HCT116 (cell line): Measurements from ENCODE around the gene CDH13. TPM values are rescaled to one million over a fixed set of nuclear protein-coding genes. Genes with fewer than 3 reads are reported as not detected.

Experiments used
- ATAC-seq: fragments of 200-7000 bp; cut with Tn5 transposase; 2 replicates; pipeline ENCODE4 v1.9.1; 2020; ENCODE audit warnings: mild to moderate bottlenecking, moderate library complexity
- BruUV-seq: library from RNA; stranded (reverse); fragments of 400-500 nt; replicated peaks from 2 replicates; lab custom pipeline; 2021; lab: Mats Ljungman, UMichigan
- CTCF ChIA-PET: fragments of 300-600 bp; sonication (Branson Sonifier 250); formaldehyde crosslinking; loops from one replicate; lab custom pipeline; 2021; ENCODE audit warnings: antibody characterized with exemption; lab: Charles Lee
- POLR2A ChIA-PET: fragments of 300-600, 350-600 bp; sonication (Branson Sonifier 250); formaldehyde crosslinking; loops from one replicate; lab custom pipeline; 2021; ENCODE audit warnings: antibody characterized with exemption; lab: Charles Lee
- RAD21 ChIA-PET, 2 experiments: fragments of 300-600 bp; sonication (Branson Sonifier 250); formaldehyde crosslinking; loops; one replicate each; lab custom pipeline; 2023; ENCODE audit warnings: low total read pairs in 2 of 2; ENCODE audit not compliant: uncharacterized antibody in 2 of 2, unreplicated experiment in 2 of 2, low non-redundant PET in 1 of 2; lab: Charles Lee
- DNase-seq: peaks from one replicate; pipeline ENCODE4 v3.0.0-alpha.2; 2010; ENCODE audit warnings: low read depth, low spot score
- H2AFZ ChIP-seq: fragments of 200-600 bp; shearing (Covaris generic), sonication (generic); 2 replicates; pipeline ENCODE4 v1.6.1; 2017; ENCODE audit warnings: low read depth, mixed run types, mixed read lengths, antibody characterized with exemption, low read length; ENCODE audit not compliant: poor library complexity, severe bottlenecking
- H3K27ac ChIP-seq: 2 replicates; pipeline ENCODE4 v1.5.1; 2012; ENCODE audit warnings: low read depth, low read length
- H3K27me3 ChIP-seq: fragments of 200-600 bp; sonication (generic); 2 replicates; pipeline ENCODE4 v1.6.1; 2016; ENCODE audit warnings: mixed run types, low read length, mixed read lengths; ENCODE audit not compliant: insufficient read depth
- H3K36me3 ChIP-seq, 2 experiments: fragments of 200-500 bp in 1 of 2; fragments of 200-600 bp in 1 of 2; sonication (Bioruptor generic) in 1 of 2; sonication (generic) in 1 of 2; 2 replicates each; pipeline versions ENCODE4 v1.5.1 to v1.6.1; 2014 to 2016; ENCODE audit warnings: low read length in 2 of 2, inconsistent platforms in 1 of 2, mixed read lengths in 1 of 2, mixed run types in 1 of 2; ENCODE audit not compliant: insufficient read depth in 2 of 2, control insufficient read depth in 1 of 2
- H3K4me1 ChIP-seq, 2 experiments: fragments of 200-600 bp in 1 of 2; sonication (generic) in 1 of 2; 2 replicates each; pipeline versions ENCODE4 v1.5.1 to v1.6.1; 2012 to 2017; ENCODE audit warnings: low read length in 2 of 2, inconsistent platforms in 1 of 2, mild to moderate bottlenecking in 1 of 2, mixed read lengths in 1 of 2, mixed run types in 1 of 2, moderate library complexity in 1 of 2; ENCODE audit not compliant: insufficient read depth in 2 of 2, control insufficient read depth in 1 of 2
- H3K4me2 ChIP-seq: fragments of 200-600 bp; sonication (generic); 2 replicates; pipeline ENCODE4 v1.6.1; 2017; ENCODE audit warnings: mixed run types, low read length, mixed read lengths
- H3K4me3 ChIP-seq, 2 experiments: fragments of 200-600 bp in 1 of 2; sonication (generic) in 1 of 2; replicated peaks in 1 of 2; 2 replicates each; pipeline ENCODE4 v1.5.1; 2011 to 2016; ENCODE audit warnings: low read length in 2 of 2, control low read depth in 1 of 2, low read depth in 1 of 2, mild to moderate bottlenecking in 1 of 2, mixed read lengths in 1 of 2, mixed run types in 1 of 2
- H3K79me2 ChIP-seq: fragments of 200-600 bp; sonication (generic); 2 replicates; pipeline ENCODE4 v1.6.1; 2017; ENCODE audit warnings: mild to moderate bottlenecking, mixed run types, low read length, moderate library complexity, mixed read lengths; ENCODE audit not compliant: insufficient read depth
- H3K9ac ChIP-seq: fragments of 200-600 bp; sonication (generic); 2 replicates; pipeline ENCODE4 v1.6.1; 2016; ENCODE audit warnings: low read length, mixed read lengths
- H3K9me2 ChIP-seq: fragments of 200-600 bp; sonication (generic), shearing (Covaris generic); 2 replicates; pipeline ENCODE4 v1.6.1; 2017; ENCODE audit warnings: mixed run types, mild to moderate bottlenecking, moderate library complexity; ENCODE audit not compliant: insufficient read depth
- H3K9me3 ChIP-seq, 2 experiments: fragments of 200-500 bp in 1 of 2; fragments of 200-600 bp in 1 of 2; sonication (Bioruptor generic) in 1 of 2; sonication (generic) in 1 of 2; 2 replicates each; pipeline ENCODE4 v1.6.1; 2014 to 2017; ENCODE audit warnings: low read length in 2 of 2, mixed read lengths in 2 of 2, inconsistent platforms in 1 of 2, low read depth in 1 of 2, mild to moderate bottlenecking in 1 of 2, mixed run types in 1 of 2, moderate library complexity in 1 of 2; ENCODE audit not compliant: control insufficient read depth in 1 of 2, insufficient read depth in 1 of 2
- H4K20me1 ChIP-seq: fragments of 200-600 bp; sonication (generic), shearing (Covaris generic); 2 replicates; pipeline ENCODE4 v1.6.1; 2017; ENCODE audit warnings: mixed run types, mild to moderate bottlenecking, moderate library complexity; ENCODE audit not compliant: insufficient read depth
- CBX3 ChIP-seq: IDR thresholded peaks from 2 replicates; pipeline ENCODE4 v1.6.1; 2012; ENCODE audit warnings: low read depth
- EGR1 ChIP-seq: IDR thresholded peaks from 2 replicates; pipeline ENCODE4 v1.6.1; 2012; ENCODE audit warnings: low read depth
- ELF1 ChIP-seq: IDR thresholded peaks from 2 replicates; pipeline ENCODE4 v1.6.1; 2012; ENCODE audit warnings: low read depth, borderline replicate concordance
- EZH2 ChIP-seq: fragments of 200-600 bp; sonication (generic); IDR thresholded peaks from 2 replicates; pipeline ENCODE4 v1.6.1; 2017; ENCODE audit warnings: antibody characterized with exemption, mixed run types
- EZH2phosphoT487 ChIP-seq: fragments of 200-600 bp; IDR thresholded peaks from 2 replicates; pipeline ENCODE4 v1.6.1; 2018; ENCODE audit warnings: antibody characterized with exemption, borderline replicate concordance
- FOSL1 ChIP-seq: IDR thresholded peaks from 2 replicates; pipeline ENCODE4 v1.6.1; 2012; ENCODE audit warnings: low read depth
- JUND ChIP-seq: IDR thresholded peaks from 2 replicates; pipeline ENCODE4 v1.6.1; 2012
- POLR2A ChIP-seq: IDR thresholded peaks from 2 replicates; pipeline ENCODE4 v1.7.0; 2011; ENCODE audit warnings: borderline replicate concordance; ENCODE audit not compliant: insufficient read depth, insufficient read length; ENCODE audit errors: extremely low read depth
- POLR2AphosphoS5 ChIP-seq: IDR thresholded peaks from 2 replicates; pipeline ENCODE4 v1.6.1; 2011; ENCODE audit warnings: mild to moderate bottlenecking, low read depth, low read length, moderate library complexity
- REST ChIP-seq: IDR thresholded peaks from 2 replicates; pipeline ENCODE4 v1.6.1; 2012; ENCODE audit warnings: low read depth
- SIN3A ChIP-seq: IDR thresholded peaks from 2 replicates; pipeline ENCODE4 v1.6.1; 2012; ENCODE audit warnings: low read depth
- SP1 ChIP-seq: IDR thresholded peaks from 2 replicates; pipeline ENCODE4 v1.6.1; 2012; ENCODE audit warnings: low read depth
- SRF ChIP-seq: IDR thresholded peaks from 2 replicates; pipeline ENCODE4 v1.6.1; 2012; ENCODE audit warnings: low read depth
- TCF7L2 ChIP-seq: IDR thresholded peaks from 2 replicates; pipeline ENCODE4 v1.7.0; 2011; ENCODE audit warnings: borderline replicate concordance, inconsistent platforms; ENCODE audit not compliant: insufficient read depth, insufficient read length; ENCODE audit errors: extremely low read depth
- YY1 ChIP-seq: IDR thresholded peaks from 2 replicates; pipeline ENCODE4 v1.6.1; 2011; ENCODE audit warnings: low read length, low read depth, moderate library complexity, mild to moderate bottlenecking; ENCODE audit not compliant: insufficient replicate concordance; ENCODE audit errors: extremely low read depth
- ZBTB33 ChIP-seq: IDR thresholded peaks from 2 replicates; pipeline ENCODE4 v1.6.1; 2011; ENCODE audit warnings: mild to moderate bottlenecking, low read length, moderate library complexity; ENCODE audit not compliant: insufficient replicate concordance; ENCODE audit errors: extremely low read depth
- ZFX ChIP-seq: fragments of 450-650 bp; IDR thresholded peaks from 2 replicates; pipeline ENCODE4 v1.6.1; 2017
- ZNF274 ChIP-seq: fragments of 200-500 bp; sonication (Bioruptor generic); IDR thresholded peaks from 2 replicates; pipeline ENCODE4 v1.6.1; 2014; ENCODE audit warnings: mild to moderate bottlenecking, low read depth, low read length, inconsistent platforms
- intact Hi-C: fragments of 100-400 bp; cut with micrococcal nuclease; formaldehyde crosslinking; loops from 2 replicates; pipeline ENCODE4 v1.10.0; 2022
- total RNA-seq: library from RNA; stranded (reverse); gene quantifications from one replicate; pipeline ENCODE4 v1.2.1, GENCODE V29; 2021; ENCODE audit not compliant: unreplicated experiment
- TF ChIP-seq, protein P1 (sequence below): IDR thresholded peaks from 2 replicates; pipeline ENCODE4 v1.6.1; 2012
- TF ChIP-seq, protein P2 (sequence below), 3 experiments: fragments of 200-600 bp in 1 of 3; sonication (generic) in 1 of 3; IDR thresholded peaks in 2 of 3; conservative IDR thresholded peaks in 1 of 3; 2 replicates each; pipeline ENCODE4 v1.5.1; 2012 to 2017; ENCODE audit warnings: low read depth in 2 of 3, low read length in 2 of 3, antibody characterized with exemption in 1 of 3, borderline replicate concordance in 1 of 3, control low read depth in 1 of 3, mild to moderate bottlenecking in 1 of 3, mixed read lengths in 1 of 3, mixed run types in 1 of 3, moderate library complexity in 1 of 3; ENCODE audit not compliant: insufficient read depth in 1 of 3

Gene CDH13
- total RNA-seq, 1 experiment from 2014 or later, result not detected

DNA sequence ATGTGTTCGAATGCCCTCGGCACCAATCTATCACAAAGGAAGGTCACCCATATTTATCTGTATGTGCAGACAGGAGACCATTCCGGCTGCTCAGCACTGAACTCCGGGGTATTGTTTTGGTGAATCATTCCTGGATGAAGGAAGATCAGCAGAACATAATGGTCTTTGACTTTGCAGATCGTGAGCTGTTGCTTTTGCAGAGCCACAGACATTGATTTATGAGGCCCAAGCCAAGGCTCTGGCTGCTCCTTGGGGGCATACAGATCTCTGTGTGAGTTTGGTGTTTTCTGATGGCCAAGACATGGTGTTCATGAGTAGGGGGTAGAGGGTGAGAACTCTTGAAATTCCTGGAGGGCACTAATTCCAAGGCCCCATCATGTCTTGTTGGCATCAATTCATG is 722.2 kb downstream of the CDH13 start:
- Histone ChIP-seq H3K9ac (no peak overlapping the region), H3K4me3 (no peak overlapping the region), H3K9me3 (peaks cover 0 to 4% of the 10 kb centered on the region in 2 experiments; a peak in 1 of 4 replicates), H3K27ac (no peak overlapping the region), H3K27me3 (0 out of 2 replicates have a peak, but pooled peaks cover 3% of the 10 kb centered on the region), H3K36me3 (no peaks in the 10 kb centered on the region), H3K9me2 (no peaks in the 10 kb centered on the region), H2AFZ (no peak overlapping the region), H4K20me1 (no peaks in the 10 kb centered on the region), H3K4me1 (no peaks in the 10 kb centered on the region), H3K79me2 (no peaks in the 10 kb centered on the region), H3K4me2 (no peak overlapping the region)
- intact Hi-C loops, result no loop called here
- TF ChIP-seq SRF, result no peak
- TF ChIP-seq, protein P1, sequence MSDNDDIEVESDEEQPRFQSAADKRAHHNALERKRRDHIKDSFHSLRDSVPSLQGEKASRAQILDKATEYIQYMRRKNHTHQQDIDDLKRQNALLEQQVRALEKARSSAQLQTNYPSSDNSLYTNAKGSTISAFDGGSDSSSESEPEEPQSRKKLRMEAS, result no peak
- no peak for TF ChIP-seq EGR1
- no peak for TF ChIP-seq SIN3A
- no peak for TF ChIP-seq TCF7L2
- no peak for TF ChIP-seq CBX3
- no peak for TF ChIP-seq SP1
- no peak for TF ChIP-seq FOSL1
- TF ChIP-seq EZH2phosphoT487, result no peak
- no peak for TF ChIP-seq REST
- TF ChIP-seq ZNF274, result no peak
- no peak for TF ChIP-seq JUND
- TF ChIP-seq POLR2AphosphoS5, result no peak
- no peak for TF ChIP-seq YY1
- TF ChIP-seq POLR2A, result no peak
- no peak for TF ChIP-seq ZFX
- no peak for TF ChIP-seq EZH2
- TF ChIP-seq, protein P2, sequence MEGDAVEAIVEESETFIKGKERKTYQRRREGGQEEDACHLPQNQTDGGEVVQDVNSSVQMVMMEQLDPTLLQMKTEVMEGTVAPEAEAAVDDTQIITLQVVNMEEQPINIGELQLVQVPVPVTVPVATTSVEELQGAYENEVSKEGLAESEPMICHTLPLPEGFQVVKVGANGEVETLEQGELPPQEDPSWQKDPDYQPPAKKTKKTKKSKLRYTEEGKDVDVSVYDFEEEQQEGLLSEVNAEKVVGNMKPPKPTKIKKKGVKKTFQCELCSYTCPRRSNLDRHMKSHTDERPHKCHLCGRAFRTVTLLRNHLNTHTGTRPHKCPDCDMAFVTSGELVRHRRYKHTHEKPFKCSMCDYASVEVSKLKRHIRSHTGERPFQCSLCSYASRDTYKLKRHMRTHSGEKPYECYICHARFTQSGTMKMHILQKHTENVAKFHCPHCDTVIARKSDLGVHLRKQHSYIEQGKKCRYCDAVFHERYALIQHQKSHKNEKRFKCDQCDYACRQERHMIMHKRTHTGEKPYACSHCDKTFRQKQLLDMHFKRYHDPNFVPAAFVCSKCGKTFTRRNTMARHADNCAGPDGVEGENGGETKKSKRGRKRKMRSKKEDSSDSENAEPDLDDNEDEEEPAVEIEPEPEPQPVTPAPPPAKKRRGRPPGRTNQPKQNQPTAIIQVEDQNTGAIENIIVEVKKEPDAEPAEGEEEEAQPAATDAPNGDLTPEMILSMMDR (IDR thresholded peaks at IDR 0.05 in 2 of 3, conservative IDR thresholded peaks at IDR 0.05 in 1 of 3; ENCODE audit: borderline replicate concordance in 1 of 3, insufficient read depth in 1 of 3, low read depth in 2 of 3, low read length in 2 of 3), result no peak
- TF ChIP-seq ZBTB33, result no peak
- TF ChIP-seq ELF1, result no peak
- CTCF ChIA-PET, result no interaction called here
- DNase-seq (no peak), ATAC-seq (no peak)
- POLR2A ChIA-PET, result no interaction called here
- RAD21 ChIA-PET, result no interaction called here
- BruUV-seq, result no TSS peak
